Osteocyte (in vitro differentiated cells): ENCODE measurements around the gene ABCD3. TPM values are rescaled to one million over a fixed set of nuclear protein-coding genes. Genes with fewer than 3 reads are reported as not detected.

ENCODE experiments used
- DNase-seq: peaks from one replicate; pipeline ENCODE4 v3.0.0; 2021; ENCODE audit warnings: mixed read lengths; ENCODE audit not compliant: unreplicated experiment; ENCODE audit errors: extremely low spot score
- H3K27ac Mint-ChIP-seq: one replicate; pipeline ENCODE4 v1.8.0; 2021; ENCODE audit warnings: mild to moderate bottlenecking, mixed read lengths; ENCODE audit not compliant: unreplicated experiment
- H3K27me3 Mint-ChIP-seq: one replicate; pipeline ENCODE4 v1.8.0; 2021; ENCODE audit warnings: mixed read lengths; ENCODE audit not compliant: unreplicated experiment
- H3K36me3 Mint-ChIP-seq: one replicate; pipeline ENCODE4 v1.8.0; 2021; ENCODE audit warnings: mixed read lengths; ENCODE audit not compliant: unreplicated experiment
- H3K4me1 Mint-ChIP-seq: one replicate; pipeline ENCODE4 v1.8.0; 2021; ENCODE audit warnings: mixed read lengths; ENCODE audit not compliant: unreplicated experiment
- H3K4me3 Mint-ChIP-seq: one replicate; pipeline ENCODE4 v1.8.0; 2021; ENCODE audit warnings: mild to moderate bottlenecking, moderate library complexity, mixed read lengths; ENCODE audit not compliant: unreplicated experiment
- H3K9me3 Mint-ChIP-seq: one replicate; pipeline ENCODE4 v1.8.0; 2021; ENCODE audit warnings: mixed read lengths; ENCODE audit not compliant: unreplicated experiment
- CTCF ChIP-seq: fragments of 200-600 bp; sonication (generic); IDR thresholded peaks from 2 replicates; pipeline ENCODE4 v1.5.0; 2021; ENCODE audit warnings: antibody characterized with exemption, mild to moderate bottlenecking, moderate library complexity
- total RNA-seq: library from RNA; stranded (reverse); gene quantifications from 2 replicates; pipeline ENCODE4 v1.2.1, GENCODE V29; 2021

Gene ABCD3
- total RNA-seq, 1 donor from 2014 or later: 39.0 TPM

GRCh38 chr1:94540440-94541245 is 122.5 kb downstream of the ABCD3 start:
- DNase-seq: no peak

GRCh38 chr1:94541246-94542087 is 123.3 kb downstream of the ABCD3 start, which contains the start of gene F3:
F3 (minus strand) TSS chr1:94541759; CDS start chr1:94541636, 123 bp downstream.
- Mint-ChIP-seq H3K4me3 (peak within 1 kb of the TSS; percentile 88), H3K36me3 (peaks cover 5% of the 10 kb centered on the region), H3K4me1 (peaks cover 54% of the 10 kb centered on the region), H3K27me3 (no peaks in the 10 kb centered on the region), H3K27ac (peak within 1 kb of the TSS; percentile 91), H3K9me3 (no peaks in the 10 kb centered on the region)
- peak; percentile 38 for TF ChIP-seq CTCF
- DNase-seq: peak; percentile 90

More at GRCh38 chr1:94540440-94541245, 122.5 kb downstream of the ABCD3 start:
- peaks cover 10% of the 10 kb centered on the region for H3K36me3 Mint-ChIP-seq
- H3K9me3 Mint-ChIP-seq: no peaks in the 10 kb centered on the region
- H3K27me3 Mint-ChIP-seq: no peaks in the 10 kb centered on the region
- TF ChIP-seq CTCF: no peak
- peaks cover 54% of the 10 kb centered on the region for H3K4me1 Mint-ChIP-seq
- no peak overlapping the region for H3K27ac Mint-ChIP-seq
- H3K4me3 Mint-ChIP-seq: peak overlapping the region; percentile 79

- peaks cover 4% of the 10 kb centered on the region for H3K36me3 Mint-ChIP-seq
- no peaks in the 10 kb centered on the region for H3K9me3 Mint-ChIP-seq
- TF ChIP-seq CTCF: no peak
- H3K27me3 Mint-ChIP-seq: no peaks in the 10 kb centered on the region
- peak overlapping the region; percentile 91 for H3K27ac Mint-ChIP-seq
- H3K4me3 Mint-ChIP-seq: peak overlapping the region; percentile 88
- H3K4me1 Mint-ChIP-seq: peaks cover 54% of the 10 kb centered on the region
- no peak for DNase-seq
These were observed 124.1 kb downstream of the ABCD3 start for GRCh38 chr1:94542088-94542870.

GRCh38 chr1:94543001-94543400 is 124.8 kb downstream of the ABCD3 start:
- H3K27me3 Mint-ChIP-seq: no peaks in the 10 kb centered on the region
- H3K36me3 Mint-ChIP-seq: peaks cover 4% of the 10 kb centered on the region
- H3K27ac Mint-ChIP-seq: peak overlapping the region; percentile 91
- peaks cover 56% of the 10 kb centered on the region for H3K4me1 Mint-ChIP-seq
- no peaks in the 10 kb centered on the region for H3K9me3 Mint-ChIP-seq
- TF ChIP-seq CTCF: no peak
- H3K4me3 Mint-ChIP-seq: peak overlapping the region; percentile 88
- DNase-seq: no peak
